Stimulated activated naive CD8-positive, alpha-beta T cell treated with anti-CD3 and anti-CD28 coated beads, Interleukin-15, Interleukin-2, amounts not matched to agents 100 U/mL and 50 U/mL, for 24 hours (primary cell): ENCODE data around the gene TRIM43B.
A peak's percentile ranks its signal among the peaks of the same experiment; 100 is the strongest.
"Not testable (repeated sequence)": the region's sequence is repeated elsewhere in the genome, so short reads cannot be mapped to it uniquely, and the experiment has no call there.

Experiments used
- ATAC-seq: fragments of 150-1000 bp; cut with Tn5 transposase; one replicate; pipeline ENCODE4 v1.10.0; 2021
- DNase-seq: peaks from one replicate; pipeline ENCODE4 v3.0.0; 2021

The TRIM43B gene

GRCh38 chr2:95484654-95485053, at the start of gene TRIM43B:
Gene TRIM43B (minus strand): TSS chr2:95484754. CDS start chr2:95482714, 2,040 bp downstream.
- not testable (repeated sequence) for ATAC-seq, DNase-seq

GRCh38 chr2:95531254-95531771, 46.8 kb upstream of the TRIM43B start:
- ATAC-seq: peak; percentile 37
- DNase-seq: no peak

GRCh38 chr2:95530734-95531133, 46.2 kb upstream of the TRIM43B start:
- ATAC-seq: peak; percentile 44
- DNase-seq: no peak

GRCh38 chr2:95526360-95527341, 42.1 kb upstream of the TRIM43B start:
- DNase-seq: peak; percentile 73
- ATAC-seq: peak; percentile 74

- no peak for ATAC-seq
- DNase-seq: no peak
Observed at GRCh38 chr2:95525294-95526035, 40.9 kb upstream of the TRIM43B start.

GRCh38 chr2:95524195-95524594, 39.6 kb upstream of the TRIM43B start:
- DNase-seq: no peak
- no peak for ATAC-seq

- ATAC-seq: no peak
- DNase-seq: no peak
Observed at GRCh38 chr2:95514718-95515117, 30.2 kb upstream of the TRIM43B start.

- not testable (repeated sequence) for DNase-seq, ATAC-seq
Observed at GRCh38 chr2:95514226-95514625, 29.7 kb upstream of the TRIM43B start.

- DNase-seq: no peak
- ATAC-seq: no peak
Observed at GRCh38 chr2:95509408-95509807, 24.9 kb upstream of the TRIM43B start.

GRCh38 chr2:95505222-95505621, 20.7 kb upstream of the TRIM43B start:
- ATAC-seq (no peak), DNase-seq (no peak)

- no peak for ATAC-seq
Observed at GRCh38 chr2:95500854-95501253, 16.3 kb upstream of the TRIM43B start.

GRCh38 chr2:95492076-95492475, 7.5 kb upstream of the TRIM43B start:
- not testable (repeated sequence) for DNase-seq

More at GRCh38 chr2:95500854-95501253, 16.3 kb upstream of the TRIM43B start:
- no peak for DNase-seq

GRCh38 chr2:95475025-95475424, 9.5 kb downstream of the TRIM43B start:
- not testable (repeated sequence) for ATAC-seq, DNase-seq

More at GRCh38 chr2:95492076-95492475, 7.5 kb upstream of the TRIM43B start:
- not testable (repeated sequence) for ATAC-seq

GRCh38 chr2:95467984-95468383, 16.6 kb downstream of the TRIM43B start:
- ATAC-seq, DNase-seq: not testable (repeated sequence)

GRCh38 chr2:95466572-95466971, 18.0 kb downstream of the TRIM43B start:
- ATAC-seq, DNase-seq: not testable (repeated sequence)

GRCh38 chr2:95463292-95463691, 21.3 kb downstream of the TRIM43B start:
- ATAC-seq, DNase-seq: not testable (repeated sequence)

GRCh38 chr2:95445317-95445716, 39.2 kb downstream of the TRIM43B start:
- not testable (repeated sequence) for DNase-seq, ATAC-seq

- ATAC-seq, DNase-seq: not testable (repeated sequence)
Observed at GRCh38 chr2:95442474-95443099, 42.0 kb downstream of the TRIM43B start.

- DNase-seq, ATAC-seq: not testable (repeated sequence)
Observed at GRCh38 chr2:95435872-95436209, 48.7 kb downstream of the TRIM43B start.

- not testable (repeated sequence) for ATAC-seq, DNase-seq
Observed at GRCh38 chr2:95435162-95435871, 49.2 kb downstream of the TRIM43B start.

- not testable (repeated sequence) for DNase-seq, ATAC-seq
Observed at GRCh38 chr2:95434507-95435076, 50.0 kb downstream of the TRIM43B start.
